Measurements from ENCODE around the gene ZEB2. TPM values are rescaled to one million over a fixed set of nuclear protein-coding genes. Genes with fewer than 3 reads are reported as not detected.

ZEB2 gene
- total and polyA plus RNA-seq, 10 of the 15 experiments (the other 5 are each of a cell fraction or from before 2014, with no cell fraction given) = 0.14 to 3.2 (median 0.84) TPM

DNA sequence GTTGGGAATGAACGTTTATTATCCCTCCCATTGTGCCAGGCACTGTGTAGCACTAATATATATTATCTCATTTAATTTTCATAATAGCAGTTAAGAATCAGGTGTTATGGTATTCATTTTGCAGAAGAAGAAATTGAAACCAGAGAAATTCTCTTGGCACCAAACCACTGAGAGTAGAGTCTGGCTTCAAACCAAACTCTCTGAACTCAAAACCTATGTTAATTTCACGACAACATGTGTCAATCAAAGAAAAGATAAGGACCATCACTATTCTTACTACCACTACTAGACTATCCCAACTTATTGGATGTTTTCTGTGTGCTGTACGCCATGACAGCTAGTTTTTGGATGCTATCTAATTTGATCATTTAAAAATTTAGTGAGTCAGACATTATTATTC is 24.1 kb upstream of the ZEB2 start (continued):
- TF ChIP-seq E2F4 (IDR thresholded peaks at IDR 0.05; ENCODE audit: low read depth, low read length) (no peak), TCF7 (IDR thresholded peaks at IDR 0.05; ENCODE audit: borderline replicate concordance) (no peak), STAT1 (conservative IDR thresholded peaks at IDR 0.05) (no peak)
- TF ChIP-seq, protein P1, sequence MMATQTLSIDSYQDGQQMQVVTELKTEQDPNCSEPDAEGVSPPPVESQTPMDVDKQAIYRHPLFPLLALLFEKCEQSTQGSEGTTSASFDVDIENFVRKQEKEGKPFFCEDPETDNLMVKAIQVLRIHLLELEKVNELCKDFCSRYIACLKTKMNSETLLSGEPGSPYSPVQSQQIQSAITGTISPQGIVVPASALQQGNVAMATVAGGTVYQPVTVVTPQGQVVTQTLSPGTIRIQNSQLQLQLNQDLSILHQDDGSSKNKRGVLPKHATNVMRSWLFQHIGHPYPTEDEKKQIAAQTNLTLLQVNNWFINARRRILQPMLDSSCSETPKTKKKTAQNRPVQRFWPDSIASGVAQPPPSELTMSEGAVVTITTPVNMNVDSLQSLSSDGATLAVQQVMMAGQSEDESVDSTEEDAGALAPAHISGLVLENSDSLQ (IDR thresholded peaks at IDR 0.05) = no peak

DNA sequence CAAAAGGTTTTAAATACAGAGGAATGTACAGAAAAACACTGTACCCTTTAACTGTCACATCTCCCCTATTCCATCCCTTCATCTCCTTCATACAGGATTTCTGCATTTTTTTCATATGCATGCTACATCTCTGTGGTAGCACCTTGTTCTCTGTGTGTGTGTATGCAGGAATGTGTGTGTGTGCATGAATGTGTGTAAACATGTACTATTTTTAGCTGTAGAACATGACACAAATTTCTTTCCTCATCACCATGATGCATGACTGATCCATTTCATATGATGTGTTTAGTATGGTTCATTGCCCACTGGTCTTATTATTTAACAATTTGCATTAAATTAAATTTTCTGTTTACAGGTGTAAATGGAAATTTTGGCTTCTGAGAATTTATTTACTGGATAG is 21.5 kb upstream of the ZEB2 start:
- ChIA-PET POLR2A (no interaction called here), CTCF (interaction anchor here (1.2 to 1.5 kb wide), 2 partner anchors 15 to 20 kb away, joined by 3 read pairs; no protein-coding TSS in a partner anchor), RAD21 (ENCODE audit: unreplicated experiment) (no interaction called here), SMC1A (ENCODE audit: uncharacterized antibody, unreplicated experiment) (interaction anchor here (1.1 kb wide), 1 partner anchor 20 kb away, joined by 3 read pairs; no protein-coding TSS in a partner anchor)
- FAIRE-seq = no peak
- Histone ChIP-seq H3K79me2 (ENCODE audit: control insufficient read depth, insufficient read depth, low read length) (no peaks in the 10 kb centered on the region), H3K4me2 (ENCODE audit: control insufficient read depth, insufficient read depth) (no peak overlapping the region), H3K9me3 (replicated peaks; ENCODE audit: control insufficient read depth, insufficient read depth, low read length) (no peaks in the 10 kb centered on the region), H3K27me3 (replicated peaks in 1 of 2; ENCODE audit: control insufficient read depth in 2 of 2, insufficient read depth in 2 of 2, low read length in 1 of 2) (no peaks in the 10 kb centered on the region; a peak in 2 of 4 replicates), H3K36me3 (ENCODE audit: control insufficient read depth in 2 of 2, insufficient read depth in 2 of 2, low read length in 1 of 2) (no peaks in the 10 kb centered on the region), H3K9ac (ENCODE audit: control insufficient read depth, insufficient read depth, low read length) (no peak overlapping the region), H2AFZ (ENCODE audit: control insufficient read depth, low read depth, low read length) (no peak overlapping the region), H3K4me3 (no peak overlapping the region), H3K27ac (ENCODE audit: control insufficient read depth, insufficient read depth) (no peak overlapping the region), H4K20me1 (ENCODE audit: control insufficient read depth, insufficient read depth) (no peaks in the 10 kb centered on the region), H3K4me1 (ENCODE audit: control insufficient read depth, insufficient read depth, low read length) (no peaks in the 10 kb centered on the region)
- intact Hi-C loops (cut with micrococcal nuclease; ENCODE audit: unreplicated experiment) (no loop called here), in situ Hi-C loops (cut with MboI) (no loop called here)
- ATAC-seq = no peak
- no TSS peak for BruUV-seq (replicated peaks)
- DNase-seq (ENCODE audit: low read depth, low spot score) = no peak
- TF ChIP-seq ZBTB40 (IDR thresholded peaks at IDR 0.05; ENCODE audit: borderline replicate concordance) (no peak), TAF1 (IDR thresholded peaks at IDR 0.05; ENCODE audit: borderline replicate concordance, low read depth, low read length) (no peak), RBBP5 (conservative IDR thresholded peaks at IDR 0.05) (no peak), YY1 (IDR thresholded peaks at IDR 0.05; ENCODE audit: low read depth, low read length) (no peak), SREBF1 (IDR thresholded peaks at IDR 0.05; ENCODE audit: low read length) (no peak), ZBTB4 (CRISPR knock-in tag; IDR thresholded peaks at IDR 0.05) (no peak), ATF2 (IDR thresholded peaks at IDR 0.05; ENCODE audit: low read length) (no peak), STAT3 (IDR thresholded peaks at IDR 0.05; ENCODE audit: low read depth, low read length) (no peak), HDAC2 (IDR thresholded peaks at IDR 0.05) (no peak), ZNF622 (IDR thresholded peaks at IDR 0.05) (no peak)

All from GM12878 (cell line).